Adrenal gland (tissue), 5 donors: ENCODE results near the gene TNS3.

Experiments
- CTCF ChIP-seq, 6 experiments: fragments of 450-650 bp in 4 of 6; fragments of 200-600 bp in 2 of 6; sonication (generic) in 1 of 6; IDR thresholded peaks; 1 replicate in 5 of 6; 2 replicates in 1 of 6; pipeline versions ENCODE4 v1.5.1 to v1.8.0; 2016 to 2021; ENCODE audit warnings: antibody characterized with exemption in 6 of 6, mild to moderate bottlenecking in 2 of 6, moderate library complexity in 1 of 6
- POLR2A ChIP-seq, 2 donors: fragments of 450-650 bp; IDR thresholded peaks; one replicate each; pipeline ENCODE4 v1.6.1; 2017; ENCODE audit warnings: antibody characterized with exemption in 2 of 2, mild to moderate bottlenecking in 2 of 2, moderate library complexity in 1 of 2
- donor health status: DM: no; HTN: no; CAD: no.

GRCh38 chr7:47433564-47433895 lies 148.4 kb downstream of the TNS3 start:
- TF ChIP-seq CTCF (IDR thresholded peaks at IDR 0.05) (no peak), POLR2A (IDR thresholded peaks at IDR 0.05) (no peak)
